ENCODE results near the gene SEMA4G.

- TF ChIP-seq, protein P1, sequence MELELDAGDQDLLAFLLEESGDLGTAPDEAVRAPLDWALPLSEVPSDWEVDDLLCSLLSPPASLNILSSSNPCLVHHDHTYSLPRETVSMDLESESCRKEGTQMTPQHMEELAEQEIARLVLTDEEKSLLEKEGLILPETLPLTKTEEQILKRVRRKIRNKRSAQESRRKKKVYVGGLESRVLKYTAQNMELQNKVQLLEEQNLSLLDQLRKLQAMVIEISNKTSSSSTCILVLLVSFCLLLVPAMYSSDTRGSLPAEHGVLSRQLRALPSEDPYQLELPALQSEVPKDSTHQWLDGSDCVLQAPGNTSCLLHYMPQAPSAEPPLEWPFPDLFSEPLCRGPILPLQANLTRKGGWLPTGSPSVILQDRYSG (CRISPR knock-in tag; IDR thresholded peaks at IDR 0.05): no peak
- TF ChIP-seq EEA1 (CRISPR knock-in tag; IDR thresholded peaks at IDR 0.05; ENCODE audit: borderline replicate concordance) (no peak), DBP (CRISPR knock-in tag; IDR thresholded peaks at IDR 0.05; ENCODE audit: not compliant biosample characterization) (no peak), SNRNP70 (IDR thresholded peaks at IDR 0.05; ENCODE audit: low read depth, low read length) (no peak), ZNF780A (CRISPR knock-in tag; IDR thresholded peaks at IDR 0.05) (no peak), MAZ (IDR thresholded peaks at IDR 0.05; ENCODE audit: borderline replicate concordance, low read depth, low read length) (no peak), MAZ (CRISPR knock-in tag; IDR thresholded peaks at IDR 0.05; ENCODE audit: low read depth) (no peak), ZBTB46 (CRISPR knock-in tag; IDR thresholded peaks at IDR 0.05; ENCODE audit: borderline replicate concordance) (no peak), NFRKB (IDR thresholded peaks at IDR 0.05) (no peak)
Measured at GRCh38 chr10:101012525-101013364, 43.4 kb downstream of the SEMA4G start.
